DOHH2 (cell line): ENCODE data around the gene IGFBP2.

ENCODE experiments used
- H3F3A ChIP-seq: fragments of 200-600 bp; sonication (generic), shearing (Covaris generic); 2 replicates; pipeline ENCODE4 v1.6.0; 2016; ENCODE audit warnings: antibody characterized with exemption, mild to moderate bottlenecking; ENCODE audit not compliant: control insufficient read depth, insufficient read depth
- H3K27ac ChIP-seq: fragments of 200-600 bp; sonication (generic); 2 replicates; pipeline ENCODE4 v1.5.1; 2014; ENCODE audit warnings: low read depth, mild to moderate bottlenecking, low read length, moderate library complexity
- H3K27me3 ChIP-seq: fragments of 200-600 bp; sonication (generic); 2 replicates; pipeline ENCODE4 v1.6.1; 2014; ENCODE audit warnings: mild to moderate bottlenecking, low read length, mixed read lengths; ENCODE audit not compliant: control insufficient read depth
- H3K36me3 ChIP-seq: fragments of 200-600 bp; sonication (generic); 2 replicates; pipeline ENCODE4 v1.6.1; 2014; ENCODE audit warnings: mild to moderate bottlenecking, low read length, moderate library complexity, mixed read lengths; ENCODE audit not compliant: control insufficient read depth
- H3K4me1 ChIP-seq: fragments of 200-600 bp; sonication (generic); 2 replicates; pipeline ENCODE4 v1.6.1; 2014; ENCODE audit warnings: mild to moderate bottlenecking, low read length, mixed read lengths; ENCODE audit not compliant: control insufficient read depth
- H3K4me2 ChIP-seq: fragments of 200-600 bp; sonication (generic); 2 replicates; pipeline ENCODE4 v1.6.0; 2014; ENCODE audit warnings: mild to moderate bottlenecking, low read length, moderate library complexity
- H3K4me3 ChIP-seq: fragments of 200-600 bp; sonication (generic); 2 replicates; pipeline ENCODE4 v1.5.1; 2014; ENCODE audit warnings: mild to moderate bottlenecking, low read length, mixed read lengths
- H3K79me2 ChIP-seq: fragments of 200-600 bp; sonication (generic); 2 replicates; pipeline ENCODE4 v1.6.1; 2014; ENCODE audit warnings: mild to moderate bottlenecking, low read length, mixed read lengths; ENCODE audit not compliant: control insufficient read depth
- H3K9me2 ChIP-seq: fragments of 200-600 bp; sonication (generic); replicated peaks from 2 replicates; pipeline ENCODE4 v1.6.1; 2014; ENCODE audit warnings: mild to moderate bottlenecking, low read length, mixed read lengths; ENCODE audit not compliant: control insufficient read depth
- H3K9me3 ChIP-seq: fragments of 200-600 bp; sonication (generic); 2 replicates; pipeline ENCODE4 v1.6.1; 2014; ENCODE audit warnings: antibody characterized with exemption, low read length, mixed read lengths; ENCODE audit not compliant: control insufficient read depth, insufficient read depth
- H4K20me1 ChIP-seq: fragments of 200-600 bp; sonication (generic); 2 replicates; pipeline ENCODE4 v1.6.0; 2014; ENCODE audit warnings: low read depth, mild to moderate bottlenecking, antibody characterized with exemption, low read length, moderate library complexity; ENCODE audit not compliant: control insufficient read depth, insufficient read depth
- CTCF ChIP-seq: fragments of 200-600 bp; sonication (generic); IDR thresholded peaks from one replicate; pipeline ENCODE4 v1.5.1; 2014; ENCODE audit warnings: antibody characterized with exemption, mild to moderate bottlenecking, low read depth, low read length; ENCODE audit not compliant: poor library complexity, severe bottlenecking
- EZH2phosphoT487 ChIP-seq: fragments of 200-600 bp; sonication (generic); IDR thresholded peaks from 2 replicates; pipeline ENCODE4 v1.6.1; 2017; ENCODE audit warnings: borderline replicate concordance, mild to moderate bottlenecking, antibody characterized with exemption, low read length, moderate library complexity, mixed read lengths

Gene IGFBP2

GRCh38 chr2:216585441-216585840, 47.8 kb upstream of the IGFBP2 start:
- peaks cover 53% of the 10 kb centered on the region for H3K27me3 ChIP-seq
- H3K9me2 ChIP-seq = no peaks in the 10 kb centered on the region
- no peaks in the 10 kb centered on the region for H4K20me1 ChIP-seq
- no peak overlapping the region for H3K4me3 ChIP-seq
- H3K36me3 ChIP-seq = no peaks in the 10 kb centered on the region
- H3F3A ChIP-seq = no peaks in the 10 kb centered on the region
- H3K4me2 ChIP-seq = no peak overlapping the region
- no peaks in the 10 kb centered on the region for H3K9me3 ChIP-seq
- no peak for TF ChIP-seq CTCF
- no peak for TF ChIP-seq EZH2phosphoT487
- H3K27ac ChIP-seq = no peak overlapping the region
- peaks cover 16% of the 10 kb centered on the region for H3K4me1 ChIP-seq
- H3K79me2 ChIP-seq = no peaks in the 10 kb centered on the region

GRCh38 chr2:216588861-216589710, 44.1 kb upstream of the IGFBP2 start:
- H3K4me3 ChIP-seq = no peak overlapping the region
- H3K27ac ChIP-seq = no peak overlapping the region
- no peaks in the 10 kb centered on the region for H3K79me2 ChIP-seq
- no peak for TF ChIP-seq CTCF
- no peak for TF ChIP-seq EZH2phosphoT487
- H3K9me2 ChIP-seq = no peaks in the 10 kb centered on the region
- H3K27me3 ChIP-seq = peaks cover 62% of the 10 kb centered on the region
- H3K9me3 ChIP-seq = no peaks in the 10 kb centered on the region
- no peaks in the 10 kb centered on the region for H3K36me3 ChIP-seq
- no peaks in the 10 kb centered on the region for H3F3A ChIP-seq
- peaks cover 16% of the 10 kb centered on the region for H3K4me1 ChIP-seq
- H4K20me1 ChIP-seq = no peaks in the 10 kb centered on the region
- H3K4me2 ChIP-seq = no peak overlapping the region

GRCh38 chr2:216589791-216590190, 43.4 kb upstream of the IGFBP2 start:
- peaks cover 16% of the 10 kb centered on the region for H3K4me1 ChIP-seq
- H3K27ac ChIP-seq = no peak overlapping the region
- H4K20me1 ChIP-seq = no peaks in the 10 kb centered on the region
- H3K27me3 ChIP-seq = peaks cover 61% of the 10 kb centered on the region
- TF ChIP-seq CTCF = no peak
- no peak for TF ChIP-seq EZH2phosphoT487
- no peaks in the 10 kb centered on the region for H3K9me3 ChIP-seq
- no peaks in the 10 kb centered on the region for H3K79me2 ChIP-seq
- no peaks in the 10 kb centered on the region for H3F3A ChIP-seq
- no peaks in the 10 kb centered on the region for H3K36me3 ChIP-seq
- no peak overlapping the region for H3K4me3 ChIP-seq
- no peaks in the 10 kb centered on the region for H3K9me2 ChIP-seq
- H3K4me2 ChIP-seq = no peak overlapping the region
